NT2/D1 (cell line): ENCODE measurements around the gene CHCHD2.

Experiments used
- SUZ12 ChIP-seq: IDR thresholded peaks from 2 replicates; pipeline ENCODE4 v1.6.1; 2011; ENCODE audit not compliant: insufficient read length, insufficient read depth; ENCODE audit errors: extremely low read depth
- YY1 ChIP-seq: IDR thresholded peaks from 2 replicates; pipeline ENCODE4 v1.6.1; 2011; ENCODE audit not compliant: insufficient read length, insufficient read depth

- no peak for TF ChIP-seq SUZ12
- no peak for TF ChIP-seq YY1
Measured at GRCh38 chr7:56097700-56098099, 8.6 kb downstream of the CHCHD2 start.
